Activated B cell treated with CpG ODN at 0.5 μM for 24 hours (primary cell): ENCODE measurements around the gene RTTN. TPM values are rescaled to one million over a fixed set of nuclear protein-coding genes. Genes with fewer than 3 reads are reported as not detected.

Experiments used
- ATAC-seq: fragments of 200-7000 bp; cut with Tn5 transposase; one replicate; pipeline ENCODE4 v1.10.0; 2021; ENCODE audit warnings: low read depth, mild to moderate bottlenecking, moderate library complexity
- CTCF ChIA-PET: fragments of 350-600 bp; sonication (Branson Sonifier 250); formaldehyde crosslinking; loops from one replicate; lab custom pipeline; 2021; ENCODE audit warnings: antibody characterized with exemption; lab: Charles Lee
- POLR2A ChIA-PET: fragments of 350-600 bp; sonication (Branson Sonifier 250); formaldehyde crosslinking; loops from one replicate; lab custom pipeline; 2021; ENCODE audit warnings: antibody characterized with exemption; lab: Charles Lee
- DNase-seq: peaks from one replicate; pipeline ENCODE4 v3.0.0; 2022
- H3K27ac Mint-ChIP-seq: one replicate; pipeline ENCODE4 v1.8.0; 2020; ENCODE audit warnings: mixed read lengths
- H3K27me3 Mint-ChIP-seq: one replicate; pipeline ENCODE4 v1.8.0; 2021; ENCODE audit warnings: mixed read lengths
- H3K36me3 Mint-ChIP-seq: one replicate; pipeline ENCODE4 v1.8.0; 2021; ENCODE audit warnings: low read depth, mixed read lengths
- H3K4me1 Mint-ChIP-seq: one replicate; pipeline ENCODE4 v1.8.0; 2021; ENCODE audit warnings: mixed read lengths
- H3K4me3 Mint-ChIP-seq: one replicate; pipeline ENCODE4 v1.8.0; 2020; ENCODE audit warnings: mild to moderate bottlenecking, mixed read lengths
- H3K9me3 Mint-ChIP-seq: one replicate; pipeline ENCODE4 v1.8.0; 2020; ENCODE audit warnings: mixed read lengths
- intact Hi-C: fragments of 100-400 bp; cut with micrococcal nuclease; formaldehyde crosslinking; loops from one replicate; pipeline ENCODE4 v1.15.1; 2024
- total RNA-seq: library from RNA; stranded (reverse); gene quantifications from 2 replicates; pipeline ENCODE4 v1.2.3, GENCODE V29; 2022
- TF ChIP-seq, protein P1 (sequence below): fragments of 200-600 bp; IDR thresholded peaks from one replicate; pipeline ENCODE4 v1.8.0; 2022; ENCODE audit warnings: antibody characterized with exemption, mild to moderate bottlenecking

Gene RTTN
- total RNA-seq, 1 donor from 2014 or later: 25.9 TPM

DNA sequence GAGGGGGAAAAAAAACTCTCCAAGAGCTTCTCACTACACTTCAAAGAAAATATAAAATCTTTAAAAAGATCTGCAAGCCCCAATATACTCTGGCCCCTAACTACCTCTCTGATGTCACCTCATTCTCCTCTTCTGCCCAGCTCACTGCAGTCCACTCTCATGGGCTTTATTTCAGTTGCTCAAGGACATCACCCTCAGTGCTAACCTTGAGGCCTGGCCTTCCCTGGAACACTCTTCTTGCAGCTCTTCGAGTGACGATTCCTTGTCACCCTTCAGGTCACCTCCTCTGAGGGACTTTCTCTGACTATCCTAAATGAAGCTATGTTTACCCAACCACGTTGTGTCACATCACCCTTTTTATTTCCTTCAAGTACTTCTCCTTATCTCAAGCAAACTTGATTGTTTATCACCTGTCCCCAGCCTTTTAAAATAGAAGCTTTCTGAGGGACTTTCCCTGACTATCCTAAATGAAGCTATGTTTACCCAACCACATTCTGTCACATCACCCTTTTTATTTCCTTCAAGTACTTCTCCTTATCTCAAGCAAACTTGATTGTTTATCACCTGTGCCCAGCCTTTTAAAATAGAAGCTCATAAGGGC lies 10.4 kb downstream of the RTTN start:
- intact Hi-C loops: no loop called here
- TF ChIP-seq, protein P1, sequence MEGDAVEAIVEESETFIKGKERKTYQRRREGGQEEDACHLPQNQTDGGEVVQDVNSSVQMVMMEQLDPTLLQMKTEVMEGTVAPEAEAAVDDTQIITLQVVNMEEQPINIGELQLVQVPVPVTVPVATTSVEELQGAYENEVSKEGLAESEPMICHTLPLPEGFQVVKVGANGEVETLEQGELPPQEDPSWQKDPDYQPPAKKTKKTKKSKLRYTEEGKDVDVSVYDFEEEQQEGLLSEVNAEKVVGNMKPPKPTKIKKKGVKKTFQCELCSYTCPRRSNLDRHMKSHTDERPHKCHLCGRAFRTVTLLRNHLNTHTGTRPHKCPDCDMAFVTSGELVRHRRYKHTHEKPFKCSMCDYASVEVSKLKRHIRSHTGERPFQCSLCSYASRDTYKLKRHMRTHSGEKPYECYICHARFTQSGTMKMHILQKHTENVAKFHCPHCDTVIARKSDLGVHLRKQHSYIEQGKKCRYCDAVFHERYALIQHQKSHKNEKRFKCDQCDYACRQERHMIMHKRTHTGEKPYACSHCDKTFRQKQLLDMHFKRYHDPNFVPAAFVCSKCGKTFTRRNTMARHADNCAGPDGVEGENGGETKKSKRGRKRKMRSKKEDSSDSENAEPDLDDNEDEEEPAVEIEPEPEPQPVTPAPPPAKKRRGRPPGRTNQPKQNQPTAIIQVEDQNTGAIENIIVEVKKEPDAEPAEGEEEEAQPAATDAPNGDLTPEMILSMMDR: no peak
- no peaks in the 10 kb centered on the region for H3K9me3 Mint-ChIP-seq
- DNase-seq (no peak), ATAC-seq (peak; percentile 32)
- POLR2A ChIA-PET: interaction anchor here (1.2 to 1.4 kb wide), 2 partner anchors 11 kb away, joined by 3 to 11 read pairs; partner anchors contain the start of gene RTTN
- CTCF ChIA-PET: interaction anchor here (0.6 to 4.6 kb wide), 7 partner anchors 11 to 260 kb away, joined by 3 to 50 read pairs (median 6); partner anchors contain the start of gene RTTN
- peak overlapping the region; percentile 75 for H3K27ac Mint-ChIP-seq
- no peak overlapping the region for H3K4me3 Mint-ChIP-seq
- H3K36me3 Mint-ChIP-seq: peaks cover 80% of the 10 kb centered on the region
- peaks cover 17% of the 10 kb centered on the region for H3K4me1 Mint-ChIP-seq
- no peaks in the 10 kb centered on the region for H3K27me3 Mint-ChIP-seq

DNA sequence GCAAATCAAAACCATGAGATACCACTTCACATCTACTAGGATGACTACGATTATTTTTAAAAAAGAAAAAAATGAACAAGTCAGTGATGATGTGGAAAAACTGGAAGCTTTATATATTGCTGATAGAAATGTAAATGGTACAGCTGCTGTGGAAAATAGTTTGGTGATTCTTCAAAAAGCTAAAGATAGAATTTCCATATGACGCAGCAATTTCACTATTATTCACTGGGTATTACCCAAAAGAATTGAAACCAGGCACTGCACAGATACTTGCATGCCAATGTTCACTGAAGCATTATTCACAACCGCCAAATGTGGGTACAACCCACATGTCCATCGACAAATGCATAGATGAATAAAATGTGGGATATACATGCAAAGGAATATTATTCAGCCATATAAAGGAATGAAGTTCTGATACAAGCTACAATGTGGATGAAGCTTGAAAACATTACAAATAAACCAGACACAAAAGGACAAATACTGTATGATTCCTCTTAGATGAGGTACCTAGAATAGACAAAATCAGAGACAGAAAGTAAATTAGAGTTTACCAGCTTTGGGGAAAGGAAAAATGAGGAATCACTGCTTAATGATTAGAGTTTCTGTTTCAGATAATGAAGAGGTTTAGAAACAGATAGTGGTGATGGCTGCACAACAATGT lies 11.1 kb downstream of the RTTN start:
- Mint-ChIP-seq H3K27me3 (no peaks in the 10 kb centered on the region), H3K9me3 (no peaks in the 10 kb centered on the region), H3K36me3 (peaks cover 79% of the 10 kb centered on the region), H3K4me1 (peaks cover 17% of the 10 kb centered on the region), H3K27ac (peak overlapping the region; percentile 52), H3K4me3 (no peak overlapping the region)
- ChIA-PET CTCF (interaction anchor here (2.2 to 4.6 kb wide), 3 partner anchors 11 to 260 kb away, joined by 9 to 50 read pairs (median 12); no protein-coding TSS in a partner anchor), POLR2A (interaction anchor here (1.4 kb wide), 1 partner anchor 12 kb away, joined by 11 read pairs; the partner anchor contains the start of gene RTTN)
- intact Hi-C loops: no loop called here
- TF ChIP-seq, protein P1: no peak
- DNase-seq (no peak), ATAC-seq (peak; percentile 77)

DNA sequence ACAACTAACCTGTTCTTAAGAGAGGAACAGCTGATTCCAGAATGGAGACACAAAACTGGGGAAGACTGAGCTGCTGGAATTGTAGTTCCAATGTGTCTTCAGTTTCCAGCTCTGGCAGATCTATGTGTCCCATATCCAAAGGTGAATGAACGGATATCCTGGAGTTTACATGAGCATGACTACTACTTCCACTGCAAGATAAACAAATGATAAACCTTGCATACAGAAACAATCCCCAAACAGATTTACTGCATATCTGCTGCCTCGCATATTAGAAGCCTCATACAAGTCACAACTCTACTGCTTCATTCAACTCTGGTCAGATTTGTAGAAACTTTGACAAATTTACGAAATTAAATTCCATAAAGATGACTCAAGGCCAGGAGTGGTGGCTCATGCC lies 15.0 kb downstream of the RTTN start:
- ATAC-seq: no peak
- peaks cover 86% of the 10 kb centered on the region for H3K36me3 Mint-ChIP-seq

DNA sequence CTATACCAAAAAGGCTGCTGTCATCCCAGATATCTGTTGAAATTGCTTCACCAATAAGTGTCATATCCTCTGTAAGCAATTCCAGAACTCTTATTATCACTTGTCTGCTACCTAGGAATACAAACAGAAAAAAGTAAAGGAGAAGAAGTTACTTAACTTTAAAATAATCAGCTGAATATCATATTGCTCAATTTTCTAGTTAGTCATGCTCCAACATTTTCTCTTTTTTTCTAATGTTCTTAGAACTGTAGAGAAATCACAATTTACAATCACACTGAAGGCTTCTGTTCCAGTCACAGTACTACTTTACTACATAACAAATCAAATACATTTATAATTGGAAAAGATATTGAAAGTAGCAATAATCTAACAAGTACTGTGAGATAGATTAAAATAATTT lies 17.4 kb downstream of the RTTN start:
- ATAC-seq (no peak), DNase-seq (no peak)
- no peak overlapping the region for H3K4me3 Mint-ChIP-seq
- intact Hi-C loops: no loop called here
- no peak overlapping the region for H3K27ac Mint-ChIP-seq
- CTCF ChIA-PET: no interaction called here
- no peaks in the 10 kb centered on the region for H3K9me3 Mint-ChIP-seq
- TF ChIP-seq, protein P1: no peak
- H3K27me3 Mint-ChIP-seq: no peaks in the 10 kb centered on the region
- POLR2A ChIA-PET: no interaction called here
- no peaks in the 10 kb centered on the region for H3K4me1 Mint-ChIP-seq
- H3K36me3 Mint-ChIP-seq: peaks cover 88% of the 10 kb centered on the region

More for the DNA sequence above, 15.0 kb downstream of the RTTN start:
- Mint-ChIP-seq H3K9me3 (no peaks in the 10 kb centered on the region), H3K4me1 (peaks cover 14% of the 10 kb centered on the region), H3K27ac (no peak overlapping the region), H3K4me3 (no peak overlapping the region), H3K27me3 (no peaks in the 10 kb centered on the region)
- TF ChIP-seq, protein P1: no peak
- no peak for DNase-seq
- ChIA-PET POLR2A (no interaction called here), CTCF (no interaction called here)
- intact Hi-C loops: no loop called here

DNA sequence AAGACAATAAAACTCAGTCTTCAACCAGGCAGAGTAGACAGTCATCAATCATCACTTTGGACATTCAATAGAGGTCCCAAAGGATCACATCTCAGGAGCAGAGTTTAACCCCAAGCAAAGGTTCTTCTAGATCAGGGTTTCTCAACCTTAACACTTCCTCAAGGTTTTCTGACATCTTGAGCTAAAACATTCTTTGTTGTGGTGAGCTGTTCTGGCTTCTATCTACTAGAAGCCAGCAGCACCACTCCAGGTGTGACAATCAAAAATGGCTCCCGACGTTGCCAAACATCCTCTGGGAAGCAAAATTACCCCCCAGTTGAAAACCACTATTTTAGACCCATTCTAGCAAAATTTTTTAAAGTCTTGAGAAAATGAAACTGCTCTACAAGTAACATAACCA lies 22.0 kb downstream of the RTTN start:
- H3K36me3 Mint-ChIP-seq: peaks cover 63% of the 10 kb centered on the region
- intact Hi-C loops: no loop called here
- CTCF ChIA-PET: interaction anchor here (2.5 kb wide), 1 partner anchor 11 kb away, joined by 9 read pairs; no protein-coding TSS in a partner anchor

More for the DNA sequence above, 22.0 kb downstream of the RTTN start:
- no peak for ATAC-seq
- Mint-ChIP-seq H3K27ac (no peak overlapping the region), H3K4me1 (no peaks in the 10 kb centered on the region), H3K27me3 (no peaks in the 10 kb centered on the region), H3K4me3 (no peak overlapping the region), H3K9me3 (no peaks in the 10 kb centered on the region)
- TF ChIP-seq, protein P1: no peak
- no peak for DNase-seq
- POLR2A ChIA-PET: no interaction called here
